Uterus (tissue), 2 donors: ENCODE results near the gene RIMKLA.

Experiments
- POLR2A ChIP-seq, 2 donors: fragments of 450-650 bp; IDR thresholded peaks; one replicate each; pipeline ENCODE4 v1.6.1; 2016; ENCODE audit warnings: antibody characterized with exemption in 2 of 2, mild to moderate bottlenecking in 1 of 2, moderate library complexity in 1 of 2
- TF ChIP-seq, protein P1 (sequence below), 4 experiments: fragments of 200-600 bp in 2 of 4; fragments of 450-650 bp in 2 of 4; sonication (generic) in 2 of 4; IDR thresholded peaks; one replicate each; pipeline ENCODE4 v1.5.1; 2016 to 2019; ENCODE audit warnings: antibody characterized with exemption in 4 of 4, mild to moderate bottlenecking in 2 of 4, moderate library complexity in 1 of 4

DNA sequence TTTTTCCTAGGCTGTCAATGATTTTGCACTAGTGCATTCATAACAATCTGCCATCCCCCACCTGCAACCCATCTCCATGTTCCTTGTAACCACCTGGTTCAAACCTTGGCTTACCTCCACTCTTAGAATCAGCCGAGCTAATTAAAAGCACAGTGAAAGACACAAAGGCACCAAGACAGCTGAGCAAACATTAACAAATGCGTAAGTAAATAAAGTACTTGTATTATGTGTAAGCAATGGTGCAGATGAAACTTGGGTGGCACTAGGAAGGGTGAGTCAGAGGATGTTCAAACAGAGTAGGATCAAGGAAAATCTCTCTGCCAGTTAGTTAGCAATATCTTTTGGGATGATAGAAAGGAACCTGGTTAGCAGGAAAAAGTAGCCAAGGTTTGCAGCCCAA lies 40.5 kb upstream of the RIMKLA start:
- TF ChIP-seq, protein P1, sequence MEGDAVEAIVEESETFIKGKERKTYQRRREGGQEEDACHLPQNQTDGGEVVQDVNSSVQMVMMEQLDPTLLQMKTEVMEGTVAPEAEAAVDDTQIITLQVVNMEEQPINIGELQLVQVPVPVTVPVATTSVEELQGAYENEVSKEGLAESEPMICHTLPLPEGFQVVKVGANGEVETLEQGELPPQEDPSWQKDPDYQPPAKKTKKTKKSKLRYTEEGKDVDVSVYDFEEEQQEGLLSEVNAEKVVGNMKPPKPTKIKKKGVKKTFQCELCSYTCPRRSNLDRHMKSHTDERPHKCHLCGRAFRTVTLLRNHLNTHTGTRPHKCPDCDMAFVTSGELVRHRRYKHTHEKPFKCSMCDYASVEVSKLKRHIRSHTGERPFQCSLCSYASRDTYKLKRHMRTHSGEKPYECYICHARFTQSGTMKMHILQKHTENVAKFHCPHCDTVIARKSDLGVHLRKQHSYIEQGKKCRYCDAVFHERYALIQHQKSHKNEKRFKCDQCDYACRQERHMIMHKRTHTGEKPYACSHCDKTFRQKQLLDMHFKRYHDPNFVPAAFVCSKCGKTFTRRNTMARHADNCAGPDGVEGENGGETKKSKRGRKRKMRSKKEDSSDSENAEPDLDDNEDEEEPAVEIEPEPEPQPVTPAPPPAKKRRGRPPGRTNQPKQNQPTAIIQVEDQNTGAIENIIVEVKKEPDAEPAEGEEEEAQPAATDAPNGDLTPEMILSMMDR (IDR thresholded peaks at IDR 0.05) = no peak
- no peak for TF ChIP-seq POLR2A (IDR thresholded peaks at IDR 0.05)
